HCT116 (cell line): ENCODE results near the gene THAP3. TPM values are rescaled to one million over a fixed set of nuclear protein-coding genes. Genes with fewer than 3 reads are reported as not detected.
A peak's percentile ranks its signal among the peaks of the same experiment; 100 is the strongest.

ENCODE experiments used
- ATAC-seq: fragments of 200-7000 bp; cut with Tn5 transposase; 2 replicates; pipeline ENCODE4 v1.9.1; 2020; ENCODE audit warnings: mild to moderate bottlenecking, moderate library complexity
- BruUV-seq: library from RNA; stranded (reverse); fragments of 400-500 nt; replicated peaks from 2 replicates; lab custom pipeline; 2021; lab: Mats Ljungman, UMichigan
- CTCF ChIA-PET: fragments of 300-600 bp; sonication (Branson Sonifier 250); formaldehyde crosslinking; loops from one replicate; lab custom pipeline; 2021; ENCODE audit warnings: antibody characterized with exemption; lab: Charles Lee
- POLR2A ChIA-PET: fragments of 300-600, 350-600 bp; sonication (Branson Sonifier 250); formaldehyde crosslinking; loops from one replicate; lab custom pipeline; 2021; ENCODE audit warnings: antibody characterized with exemption; lab: Charles Lee
- RAD21 ChIA-PET, 2 experiments: fragments of 300-600 bp; sonication (Branson Sonifier 250); formaldehyde crosslinking; loops; one replicate each; lab custom pipeline; 2023; ENCODE audit warnings: low total read pairs in 2 of 2; ENCODE audit not compliant: uncharacterized antibody in 2 of 2, unreplicated experiment in 2 of 2, low non-redundant PET in 1 of 2; lab: Charles Lee
- DNase-seq: peaks from one replicate; pipeline ENCODE4 v3.0.0-alpha.2; 2010; ENCODE audit warnings: low read depth, low spot score
- H2AFZ ChIP-seq: fragments of 200-600 bp; shearing (Covaris generic), sonication (generic); 2 replicates; pipeline ENCODE4 v1.6.1; 2017; ENCODE audit warnings: low read depth, mixed run types, mixed read lengths, antibody characterized with exemption, low read length; ENCODE audit not compliant: poor library complexity, severe bottlenecking
- H3K27ac ChIP-seq: 2 replicates; pipeline ENCODE4 v1.5.1; 2012; ENCODE audit warnings: low read depth, low read length
- H3K27me3 ChIP-seq: fragments of 200-600 bp; sonication (generic); 2 replicates; pipeline ENCODE4 v1.6.1; 2016; ENCODE audit warnings: mixed run types, low read length, mixed read lengths; ENCODE audit not compliant: insufficient read depth
- H3K36me3 ChIP-seq, 2 experiments: fragments of 200-500 bp in 1 of 2; fragments of 200-600 bp in 1 of 2; sonication (Bioruptor generic) in 1 of 2; sonication (generic) in 1 of 2; 2 replicates each; pipeline versions ENCODE4 v1.5.1 to v1.6.1; 2014 to 2016; ENCODE audit warnings: low read length in 2 of 2, inconsistent platforms in 1 of 2, mixed read lengths in 1 of 2, mixed run types in 1 of 2; ENCODE audit not compliant: insufficient read depth in 2 of 2, control insufficient read depth in 1 of 2
- H3K4me1 ChIP-seq, 2 experiments: fragments of 200-600 bp in 1 of 2; sonication (generic) in 1 of 2; 2 replicates each; pipeline versions ENCODE4 v1.5.1 to v1.6.1; 2012 to 2017; ENCODE audit warnings: low read length in 2 of 2, inconsistent platforms in 1 of 2, mild to moderate bottlenecking in 1 of 2, mixed read lengths in 1 of 2, mixed run types in 1 of 2, moderate library complexity in 1 of 2; ENCODE audit not compliant: insufficient read depth in 2 of 2, control insufficient read depth in 1 of 2
- H3K4me2 ChIP-seq: fragments of 200-600 bp; sonication (generic); 2 replicates; pipeline ENCODE4 v1.6.1; 2017; ENCODE audit warnings: mixed run types, low read length, mixed read lengths
- H3K4me3 ChIP-seq, 2 experiments: fragments of 200-600 bp in 1 of 2; sonication (generic) in 1 of 2; replicated peaks in 1 of 2; 2 replicates each; pipeline ENCODE4 v1.5.1; 2011 to 2016; ENCODE audit warnings: low read length in 2 of 2, control low read depth in 1 of 2, low read depth in 1 of 2, mild to moderate bottlenecking in 1 of 2, mixed read lengths in 1 of 2, mixed run types in 1 of 2
- H3K79me2 ChIP-seq: fragments of 200-600 bp; sonication (generic); 2 replicates; pipeline ENCODE4 v1.6.1; 2017; ENCODE audit warnings: mild to moderate bottlenecking, mixed run types, low read length, moderate library complexity, mixed read lengths; ENCODE audit not compliant: insufficient read depth
- H3K9ac ChIP-seq: fragments of 200-600 bp; sonication (generic); 2 replicates; pipeline ENCODE4 v1.6.1; 2016; ENCODE audit warnings: low read length, mixed read lengths
- H3K9me2 ChIP-seq: fragments of 200-600 bp; sonication (generic), shearing (Covaris generic); 2 replicates; pipeline ENCODE4 v1.6.1; 2017; ENCODE audit warnings: mixed run types, mild to moderate bottlenecking, moderate library complexity; ENCODE audit not compliant: insufficient read depth
- H3K9me3 ChIP-seq, 2 experiments: fragments of 200-500 bp in 1 of 2; fragments of 200-600 bp in 1 of 2; sonication (Bioruptor generic) in 1 of 2; sonication (generic) in 1 of 2; 2 replicates each; pipeline ENCODE4 v1.6.1; 2014 to 2017; ENCODE audit warnings: low read length in 2 of 2, mixed read lengths in 2 of 2, inconsistent platforms in 1 of 2, low read depth in 1 of 2, mild to moderate bottlenecking in 1 of 2, mixed run types in 1 of 2, moderate library complexity in 1 of 2; ENCODE audit not compliant: control insufficient read depth in 1 of 2, insufficient read depth in 1 of 2
- H4K20me1 ChIP-seq: fragments of 200-600 bp; sonication (generic), shearing (Covaris generic); 2 replicates; pipeline ENCODE4 v1.6.1; 2017; ENCODE audit warnings: mixed run types, mild to moderate bottlenecking, moderate library complexity; ENCODE audit not compliant: insufficient read depth
- CBX3 ChIP-seq: IDR thresholded peaks from 2 replicates; pipeline ENCODE4 v1.6.1; 2012; ENCODE audit warnings: low read depth
- CEBPB ChIP-seq: IDR thresholded peaks from 2 replicates; pipeline ENCODE4 v1.6.1; 2012; ENCODE audit warnings: low read depth
- EGR1 ChIP-seq: IDR thresholded peaks from 2 replicates; pipeline ENCODE4 v1.6.1; 2012; ENCODE audit warnings: low read depth
- ELF1 ChIP-seq: IDR thresholded peaks from 2 replicates; pipeline ENCODE4 v1.6.1; 2012; ENCODE audit warnings: low read depth, borderline replicate concordance
- EZH2phosphoT487 ChIP-seq: fragments of 200-600 bp; IDR thresholded peaks from 2 replicates; pipeline ENCODE4 v1.6.1; 2018; ENCODE audit warnings: antibody characterized with exemption, borderline replicate concordance
- FOSL1 ChIP-seq: IDR thresholded peaks from 2 replicates; pipeline ENCODE4 v1.6.1; 2012; ENCODE audit warnings: low read depth
- JUND ChIP-seq: IDR thresholded peaks from 2 replicates; pipeline ENCODE4 v1.6.1; 2012
- MAX ChIP-seq: IDR thresholded peaks from 2 replicates; pipeline ENCODE4 v1.6.1; 2012
- POLR2A ChIP-seq: IDR thresholded peaks from 2 replicates; pipeline ENCODE4 v1.7.0; 2011; ENCODE audit warnings: borderline replicate concordance; ENCODE audit not compliant: insufficient read depth, insufficient read length; ENCODE audit errors: extremely low read depth
- POLR2AphosphoS5 ChIP-seq: IDR thresholded peaks from 2 replicates; pipeline ENCODE4 v1.6.1; 2011; ENCODE audit warnings: mild to moderate bottlenecking, low read depth, low read length, moderate library complexity
- SIN3A ChIP-seq: IDR thresholded peaks from 2 replicates; pipeline ENCODE4 v1.6.1; 2012; ENCODE audit warnings: low read depth
- SP1 ChIP-seq: IDR thresholded peaks from 2 replicates; pipeline ENCODE4 v1.6.1; 2012; ENCODE audit warnings: low read depth
- SRF ChIP-seq: IDR thresholded peaks from 2 replicates; pipeline ENCODE4 v1.6.1; 2012; ENCODE audit warnings: low read depth
- TCF7L2 ChIP-seq: IDR thresholded peaks from 2 replicates; pipeline ENCODE4 v1.7.0; 2011; ENCODE audit warnings: borderline replicate concordance, inconsistent platforms; ENCODE audit not compliant: insufficient read depth, insufficient read length; ENCODE audit errors: extremely low read depth
- YY1 ChIP-seq: IDR thresholded peaks from 2 replicates; pipeline ENCODE4 v1.6.1; 2011; ENCODE audit warnings: low read length, low read depth, moderate library complexity, mild to moderate bottlenecking; ENCODE audit not compliant: insufficient replicate concordance; ENCODE audit errors: extremely low read depth
- ZBTB33 ChIP-seq: IDR thresholded peaks from 2 replicates; pipeline ENCODE4 v1.6.1; 2011; ENCODE audit warnings: mild to moderate bottlenecking, low read length, moderate library complexity; ENCODE audit not compliant: insufficient replicate concordance; ENCODE audit errors: extremely low read depth
- ZFX ChIP-seq: fragments of 450-650 bp; IDR thresholded peaks from 2 replicates; pipeline ENCODE4 v1.6.1; 2017
- intact Hi-C: fragments of 100-400 bp; cut with micrococcal nuclease; formaldehyde crosslinking; loops from 2 replicates; pipeline ENCODE4 v1.10.0; 2022
- total RNA-seq: library from RNA; stranded (reverse); gene quantifications from one replicate; pipeline ENCODE4 v1.2.1, GENCODE V29; 2021; ENCODE audit not compliant: unreplicated experiment

Gene THAP3
- total RNA-seq, 1 experiment from 2014 or later: 23.1 TPM

GRCh38 chr1:6612641-6613360, 11.9 kb upstream of the THAP3 start:
- TF ChIP-seq CEBPB (no peak), ZFX (peak; percentile 36; the same call in 1 of the 2 replicates), EGR1 (no peak), YY1 (no peak), CBX3 (no peak), SP1 (no peak), EZH2phosphoT487 (no peak), SIN3A (no peak; the same call in 1 of the 2 replicates), JUND (no peak), POLR2AphosphoS5 (0 out of 2 replicates have a peak, but pooled peaks have one; percentile 1), ELF1 (no peak), POLR2A (no peak), TCF7L2 (no peak), FOSL1 (no peak), SRF (no peak), MAX (0 out of 2 replicates have a peak, but pooled peaks have one; percentile 17), ZBTB33 (no peak)
- TF ChIP-seq, all 23 proteins: peak for 3
- H3K36me3 ChIP-seq: peaks cover 0 to 8% of the 10 kb centered on the region in 2 experiments; a peak in 2 of 4 replicates
- peak overlapping the region; percentile 98 for H3K4me2 ChIP-seq
- ChIA-PET RAD21 (interaction anchor here in 1 of 2 experiments (0.6 kb wide), 1 partner anchor 33 kb away, joined by 5 read pairs; the partner anchor contains the start of gene ZBTB48), CTCF (interaction anchor here (1.0 kb wide), 1 partner anchor 9 kb away, joined by 3 read pairs; no protein-coding TSS in a partner anchor), POLR2A (no interaction called here)
- H3K9me3 ChIP-seq: no peaks in the 10 kb centered on the region
- H3K79me2 ChIP-seq: peaks cover 36% of the 10 kb centered on the region
- DNase-seq: no peak
- H3K4me3 ChIP-seq: peak overlapping the region; percentile 57 to 83
- H2AFZ ChIP-seq: peak overlapping the region; percentile 13
- no peaks in the 10 kb centered on the region; the same call in 1 of the 2 replicates for H4K20me1 ChIP-seq
- peak overlapping the region; percentile 69 for H3K9ac ChIP-seq
- no peaks in the 10 kb centered on the region for H3K9me2 ChIP-seq
- ATAC-seq: peak; percentile 53
- TSS peak; percentile 78 for BruUV-seq
- H3K27ac ChIP-seq: peak overlapping the region; percentile 72
- H3K4me1 ChIP-seq: peaks cover 8 to 46% of the 10 kb centered on the region in 2 experiments
- H3K27me3 ChIP-seq: no peaks in the 10 kb centered on the region
- intact Hi-C loops: no loop called here
